Measurements from ENCODE around the gene OR52B6.

The OR52B6 gene

GRCh38 chr11:5603326-5603725, 22.6 kb downstream of the OR52B6 start:
- POLR2A ChIA-PET: no interaction called here
- no peak for TF ChIP-seq CTCF (IDR thresholded peaks at IDR 0.05; ENCODE audit: insufficient read depth, low read length, missing control alignments)
- no peak overlapping the region for H3K4me3 ChIP-seq (ENCODE audit: low read depth, low read length)
- CTCF ChIA-PET: interaction anchor here (0.7 to 5.3 kb wide), 5 partner anchors 8 to 715 kb away, joined by 3 to 29 read pairs (median 3); no protein-coding TSS in a partner anchor
- DNase-seq (ENCODE audit: low read depth, low spot score): no peak

- no peak for TF ChIP-seq CTCF (IDR thresholded peaks at IDR 0.05; ENCODE audit: insufficient read depth, low read length, missing control alignments)
- DNase-seq (ENCODE audit: low read depth, low spot score): no peak
- ChIA-PET CTCF (interaction anchor here (0.7 to 1.6 kb wide), 3 partner anchors 13 to 129 kb away, joined by 3 to 6 read pairs (median 4); partner anchors contain the start of gene TRIM5), POLR2A (interaction anchor here (2.4 kb wide), 1 partner anchor 16 kb away, joined by 8 read pairs; no protein-coding TSS in a partner anchor)
- H3K4me3 ChIP-seq (ENCODE audit: low read depth, low read length): no peak overlapping the region
These were observed 24.2 kb downstream of the OR52B6 start for GRCh38 chr11:5604896-5605295.

GRCh38 chr11:5605849-5606248, 25.2 kb downstream of the OR52B6 start:
- POLR2A ChIA-PET: interaction anchor here (0.7 to 2.4 kb wide), 3 partner anchors 10 to 76 kb away, joined by 3 to 8 read pairs (median 3); partner anchors contain the start of gene TRIM6
- CTCF ChIA-PET: interaction anchor here (0.7 to 2.1 kb wide), 5 partner anchors 13 to 201 kb away, joined by 3 to 6 read pairs (median 4); partner anchors contain the start of gene TRIM5
- no peak overlapping the region for H3K4me3 ChIP-seq (ENCODE audit: low read depth, low read length)
- peak; percentile 63 for DNase-seq (ENCODE audit: low read depth, low spot score)
- peak; percentile 8 for TF ChIP-seq CTCF (IDR thresholded peaks at IDR 0.05; ENCODE audit: insufficient read depth, low read length, missing control alignments)

GRCh38 chr11:5608808-5609207, 28.1 kb downstream of the OR52B6 start:
- no peak for DNase-seq (ENCODE audit: low read depth, low spot score)
- TF ChIP-seq CTCF (IDR thresholded peaks at IDR 0.05; ENCODE audit: insufficient read depth, low read length, missing control alignments): no peak
- ChIA-PET POLR2A (no interaction called here), CTCF (interaction anchor here (1.0 kb wide), 1 partner anchor 9 kb away, joined by 3 read pairs; no protein-coding TSS in a partner anchor)
- no peak overlapping the region for H3K4me3 ChIP-seq (ENCODE audit: low read depth, low read length)

- no peak overlapping the region for H3K4me3 ChIP-seq (ENCODE audit: low read depth, low read length)
- CTCF ChIA-PET: interaction anchor here (1.1 to 1.2 kb wide), 2 partner anchors 15 to 74 kb away, joined by 3 read pairs; no protein-coding TSS in a partner anchor
- DNase-seq (ENCODE audit: low read depth, low spot score): no peak
- POLR2A ChIA-PET: no interaction called here
- TF ChIP-seq CTCF (IDR thresholded peaks at IDR 0.05; ENCODE audit: insufficient read depth, low read length, missing control alignments): no peak
These were observed 29.8 kb downstream of the OR52B6 start for GRCh38 chr11:5610446-5610845.

- TF ChIP-seq CTCF (IDR thresholded peaks at IDR 0.05; ENCODE audit: insufficient read depth, low read length, missing control alignments): no peak
- no peak overlapping the region for H3K4me3 ChIP-seq (ENCODE audit: low read depth, low read length)
- POLR2A ChIA-PET: no interaction called here
- CTCF ChIA-PET: interaction anchor here (3.6 kb wide), 1 partner anchor 11 kb away, joined by 23 read pairs; no protein-coding TSS in a partner anchor
- no peak for DNase-seq (ENCODE audit: low read depth, low spot score)
These were observed 30.9 kb downstream of the OR52B6 start for GRCh38 chr11:5611627-5612026.

Measured in AG04449 (cell line).